Ramos (cell line): ENCODE data around the gene SPSB4.

Experiments used
- in situ Hi-C: fragments of 300-500 bp; cut with MboI; formaldehyde crosslinking; loops from one replicate; pipeline ENCODE4 v1.14.3; 2022; ENCODE audit warnings: low sequenced_read_pairs; ENCODE audit not compliant: unreplicated experiment

The SPSB4 gene

DNA sequence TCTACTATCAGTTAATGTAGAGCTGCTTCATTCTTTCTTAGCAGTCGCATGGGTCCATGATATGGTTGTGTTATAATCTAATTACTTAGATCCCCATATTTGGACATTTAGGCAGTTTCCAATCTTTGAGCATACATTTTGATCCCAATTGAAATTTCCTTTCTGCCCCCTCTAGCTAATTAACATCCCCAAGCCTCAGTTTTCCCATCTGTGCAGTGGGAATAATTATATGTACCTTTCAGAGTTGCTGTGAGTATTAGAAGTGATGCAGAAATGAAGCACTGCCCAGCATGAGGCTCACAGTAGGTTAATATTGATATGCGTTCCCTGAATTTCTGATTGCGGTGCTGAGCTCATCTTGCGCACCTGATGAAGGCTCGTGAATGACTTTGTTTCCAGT lies 21.8 kb downstream of the SPSB4 start:
- in situ Hi-C loops, result no loop called here

DNA sequence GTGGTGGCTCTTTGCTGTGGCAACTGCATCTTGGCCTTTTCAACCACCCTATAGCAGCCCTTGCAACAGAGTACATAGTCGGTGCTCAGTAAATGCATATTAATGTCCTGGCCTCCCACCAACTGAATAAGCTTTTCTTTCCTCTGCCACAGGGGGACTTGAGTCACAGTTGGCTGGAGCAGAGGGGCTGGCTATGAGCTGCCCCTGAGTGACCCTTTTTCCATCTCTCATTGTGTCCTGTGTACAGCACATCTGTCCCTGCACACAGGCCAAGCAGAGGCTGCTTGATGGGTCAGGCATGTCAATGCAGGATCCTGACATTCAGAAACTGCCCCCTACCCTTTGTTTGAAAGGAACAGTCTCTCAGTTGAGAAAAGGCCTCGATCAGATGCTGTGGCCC lies 22.4 kb downstream of the SPSB4 start:
- in situ Hi-C loops, result no loop called here

DNA sequence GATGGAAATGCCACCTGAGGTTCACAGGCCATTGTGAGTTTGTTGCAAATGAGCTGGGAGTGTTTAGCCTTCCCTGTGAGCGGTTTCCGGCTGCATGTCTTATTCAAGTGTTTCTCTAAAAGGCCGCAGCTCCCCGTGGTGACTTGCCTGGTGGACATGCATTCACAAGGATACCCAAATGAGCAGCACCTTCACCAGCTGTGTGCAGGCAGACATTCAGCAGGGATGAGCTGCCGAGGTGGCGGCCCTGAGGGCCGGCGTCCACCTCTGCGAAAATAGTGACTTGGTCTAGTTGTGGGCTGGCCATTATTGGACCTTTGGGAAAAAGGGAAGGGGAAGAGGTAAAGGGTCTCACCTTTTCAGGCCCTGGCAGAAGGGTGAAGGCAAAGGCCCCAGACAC lies 23.4 kb downstream of the SPSB4 start:
- in situ Hi-C loops, result no loop called here

DNA sequence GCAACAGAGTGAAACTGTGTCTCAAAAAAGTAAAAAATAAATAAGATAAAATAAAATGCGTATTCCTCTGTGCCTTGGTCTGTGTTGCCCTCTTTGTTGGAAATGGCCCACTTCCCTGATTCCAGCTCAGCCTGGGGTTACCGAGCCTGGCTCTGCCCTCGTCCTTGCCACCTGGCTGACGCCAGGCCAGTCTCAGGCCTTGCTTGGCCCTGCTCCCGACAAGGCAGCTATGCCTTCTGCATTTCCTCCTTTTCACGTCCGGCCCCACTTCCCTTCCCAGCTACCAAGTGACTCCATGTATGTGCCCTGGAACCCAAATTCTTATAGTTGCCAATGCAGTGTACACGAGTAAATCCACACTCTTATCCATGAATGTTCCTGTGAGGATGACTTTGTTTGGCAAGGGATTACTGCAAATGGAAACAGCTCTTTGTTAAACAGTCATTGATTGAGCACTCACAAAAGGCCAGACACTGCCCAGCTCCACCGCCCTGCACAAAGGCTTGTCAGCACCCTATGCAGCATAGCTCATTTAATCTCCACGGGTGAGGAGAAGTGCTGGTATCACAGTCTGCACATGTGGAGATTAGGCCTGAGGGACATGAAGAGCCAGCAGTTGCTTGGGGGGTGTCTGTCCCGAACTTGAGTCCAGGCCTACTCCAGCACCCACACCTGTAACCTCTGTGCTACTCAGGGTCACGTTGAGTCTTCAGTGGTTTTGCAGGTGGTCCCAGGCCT lies 25.1 kb downstream of the SPSB4 start:
- in situ Hi-C loops, result no loop called here

DNA sequence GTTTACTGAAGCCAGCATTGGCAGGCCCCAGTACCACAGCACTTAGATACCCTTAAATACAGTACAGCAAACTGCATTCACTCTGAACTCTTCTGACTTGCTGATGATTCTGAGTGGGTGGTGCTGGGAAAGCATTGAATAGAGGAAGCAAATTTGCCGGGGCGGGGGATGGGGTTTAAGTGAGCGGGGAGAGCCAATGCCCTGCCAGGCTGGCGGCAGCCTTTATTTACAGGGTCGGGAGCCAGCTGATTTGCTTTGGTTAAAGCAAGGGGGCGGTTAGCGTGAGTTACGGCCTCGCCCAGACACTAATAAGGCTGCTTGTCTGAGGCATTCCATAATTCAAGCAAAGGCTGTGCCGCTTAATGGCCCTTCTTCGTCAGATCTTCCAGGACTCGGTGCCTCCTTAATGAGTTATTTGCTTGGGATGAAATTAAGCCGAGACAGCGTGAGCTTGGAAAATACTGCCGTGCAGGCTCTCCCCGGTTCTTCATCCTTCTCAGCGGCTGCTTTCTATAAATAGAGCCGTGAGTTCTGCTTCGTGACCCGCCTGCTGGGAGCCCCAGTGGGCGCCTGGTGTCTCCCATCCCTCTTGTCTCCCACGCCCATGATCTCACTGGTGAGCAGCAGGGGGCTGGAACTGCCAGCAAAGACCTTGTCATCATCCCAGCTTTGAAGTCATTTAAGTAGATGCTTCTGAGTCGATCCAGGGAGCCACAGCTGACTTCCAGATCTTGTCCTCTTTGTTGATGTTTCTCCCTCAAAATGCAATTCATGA lies 25.8 kb downstream of the SPSB4 start:
- in situ Hi-C loops, result no loop called here

GRCh38 chr3:141077631-141078030 lies 26.5 kb downstream of the SPSB4 start:
- in situ Hi-C loops, result no loop called here

DNA sequence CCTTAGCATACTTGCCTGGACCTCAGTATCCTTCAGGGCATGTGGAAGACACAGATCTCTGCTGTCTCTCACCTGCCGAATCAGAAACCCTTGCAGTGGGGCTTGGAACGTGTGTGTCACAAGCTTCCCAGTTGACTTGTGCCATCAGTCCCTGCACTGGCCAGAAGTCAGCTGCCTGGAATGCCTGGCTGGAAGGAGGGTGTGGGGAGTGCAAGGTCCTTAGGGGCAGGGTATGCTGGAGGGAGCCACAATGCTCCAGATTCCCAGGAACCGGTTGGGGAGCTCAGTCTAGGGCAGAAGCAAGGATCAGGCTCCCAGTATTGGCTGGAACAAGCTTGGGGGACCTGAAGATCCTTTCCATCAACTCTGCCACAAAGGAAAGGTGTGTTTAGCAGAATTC lies 27.1 kb downstream of the SPSB4 start:
- in situ Hi-C loops, result no loop called here

GRCh38 chr3:141080431-141080830 lies 29.3 kb downstream of the SPSB4 start:
- in situ Hi-C loops, result no loop called here

- in situ Hi-C loops, result no loop called here
These were observed 30.1 kb downstream of the SPSB4 start for GRCh38 chr3:141081141-141081795.

GRCh38 chr3:141082064-141082463 lies 30.9 kb downstream of the SPSB4 start:
- in situ Hi-C loops, result no loop called here

- in situ Hi-C loops, result no loop called here
These were observed 32.1 kb downstream of the SPSB4 start for GRCh38 chr3:141083226-141083625.

DNA sequence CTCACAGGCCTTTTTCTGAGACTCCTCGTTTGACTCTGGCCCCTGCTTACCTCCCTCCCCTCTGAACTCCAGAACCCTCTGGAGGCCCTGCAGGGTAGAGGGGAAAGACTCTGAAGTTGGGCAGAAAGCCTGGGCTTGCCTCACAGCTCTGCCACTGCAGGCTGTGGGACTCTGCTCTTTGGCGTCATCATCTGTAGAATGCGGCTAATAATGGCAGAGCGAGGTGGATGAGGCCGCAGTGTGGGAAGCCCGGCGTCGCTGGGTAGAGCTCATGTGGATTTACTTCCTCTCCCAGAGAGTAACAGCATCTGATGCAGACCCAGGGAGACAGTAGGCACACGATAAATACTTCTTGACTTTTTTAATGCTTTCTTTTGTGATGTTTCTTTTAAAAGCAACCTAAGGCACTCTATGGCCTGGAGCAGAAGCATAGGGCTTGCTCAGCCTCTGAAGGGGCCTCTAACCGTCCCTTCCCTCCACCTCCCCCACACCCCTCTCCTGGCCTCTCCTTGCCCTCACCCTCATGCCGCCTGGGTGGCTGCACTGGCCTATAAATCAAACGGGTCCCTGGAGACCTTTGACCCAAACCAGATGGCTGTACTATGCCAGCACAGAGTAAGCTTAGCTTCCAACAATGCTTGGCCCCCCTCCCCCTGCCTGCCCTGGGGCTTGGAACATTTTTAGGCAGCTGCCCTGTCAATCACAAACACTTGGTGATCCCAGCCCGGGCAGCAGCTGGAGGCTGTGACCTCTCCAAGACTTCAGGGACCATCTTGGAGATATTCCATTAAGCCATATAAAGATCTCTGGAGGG lies 32.9 kb downstream of the SPSB4 start:
- in situ Hi-C loops, result no loop called here

DNA sequence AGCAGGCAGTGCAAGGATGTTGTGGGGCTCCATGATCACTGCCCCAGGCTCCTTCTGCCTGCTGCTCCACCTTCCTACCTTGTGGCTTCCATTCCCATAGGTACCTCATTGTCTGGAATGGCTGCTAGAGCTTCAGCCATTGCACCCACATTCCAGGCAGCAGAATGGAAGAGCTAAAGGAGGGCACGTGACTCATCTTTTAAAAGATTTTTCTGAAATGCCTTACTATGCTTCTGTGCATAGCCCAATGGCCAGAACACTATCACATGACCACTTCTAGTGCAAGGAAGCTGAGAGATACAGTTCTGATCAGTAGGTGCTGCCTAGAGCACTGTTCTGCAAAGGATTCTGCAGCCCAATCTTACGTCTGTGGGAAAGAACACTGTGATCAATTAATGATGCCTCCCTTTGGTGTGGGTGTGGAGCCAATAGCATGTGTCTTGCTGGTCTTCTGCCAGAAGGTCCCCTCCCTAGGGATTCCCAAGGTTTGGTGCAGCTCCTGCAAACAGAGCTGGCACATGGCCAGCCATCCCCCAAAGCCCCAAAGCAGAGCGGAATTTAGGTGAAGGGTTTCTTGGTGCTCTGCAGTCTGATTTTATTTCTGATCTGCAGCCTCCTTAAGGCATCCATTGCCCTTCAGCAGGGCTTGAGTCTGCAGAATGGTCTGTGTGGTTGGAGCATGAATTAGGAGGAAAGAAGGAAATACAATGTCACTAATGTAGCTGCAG lies 34.4 kb downstream of the SPSB4 start:
- in situ Hi-C loops, result no loop called here

DNA sequence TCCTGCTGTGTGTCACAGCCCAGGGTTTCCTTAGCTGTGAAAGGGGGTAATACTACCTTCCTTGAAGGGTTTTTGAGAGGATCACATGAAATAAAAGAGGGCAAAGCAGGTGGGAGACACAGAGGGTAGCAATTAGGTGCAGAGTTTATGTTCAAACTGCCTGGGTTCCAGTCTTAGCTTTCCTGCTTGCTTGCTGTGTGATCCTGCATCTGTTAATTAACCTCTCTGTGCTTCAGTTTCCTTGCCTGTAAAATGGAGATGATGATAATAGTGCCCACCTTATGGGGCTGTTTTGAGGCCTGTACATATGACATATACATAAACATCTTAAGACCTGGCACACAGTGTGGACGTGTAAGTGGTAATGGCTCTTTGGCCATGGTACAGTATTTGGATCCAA lies 35.0 kb downstream of the SPSB4 start:
- in situ Hi-C loops, result no loop called here

DNA sequence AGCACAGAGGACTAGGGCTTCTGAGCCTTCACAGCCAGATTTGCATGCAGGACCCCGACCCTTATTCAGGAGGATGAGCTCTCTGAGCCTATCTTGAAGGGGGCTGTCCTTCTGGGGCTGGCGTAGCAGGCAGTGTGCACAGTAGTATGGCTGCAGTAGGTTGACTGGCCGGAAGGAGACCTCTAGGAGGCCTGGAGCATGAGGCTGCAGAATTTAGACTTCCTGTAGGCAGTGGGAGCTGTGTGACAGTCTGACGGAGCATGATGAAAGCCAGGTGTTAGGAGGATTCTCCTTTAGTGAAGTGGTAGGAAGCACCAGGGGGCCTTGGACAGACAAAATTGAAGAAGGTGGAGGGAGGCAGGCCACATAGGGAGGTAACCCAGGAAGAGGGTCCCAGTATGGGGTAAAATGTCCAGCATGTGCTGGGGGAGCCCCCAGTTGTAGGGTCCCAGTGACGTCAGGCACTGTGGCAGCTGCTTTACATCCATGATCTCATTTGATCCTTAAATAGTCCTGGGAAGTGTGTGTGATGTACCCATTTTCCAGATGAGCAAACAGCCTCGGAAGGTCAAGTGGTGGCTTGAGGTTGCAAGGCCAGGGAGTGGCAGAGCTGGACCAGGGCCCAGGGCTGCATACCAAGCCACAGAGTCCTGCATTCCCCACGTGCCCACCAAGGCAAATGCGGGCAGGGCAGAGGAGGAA lies 36.1 kb downstream of the SPSB4 start:
- in situ Hi-C loops, result no loop called here

DNA sequence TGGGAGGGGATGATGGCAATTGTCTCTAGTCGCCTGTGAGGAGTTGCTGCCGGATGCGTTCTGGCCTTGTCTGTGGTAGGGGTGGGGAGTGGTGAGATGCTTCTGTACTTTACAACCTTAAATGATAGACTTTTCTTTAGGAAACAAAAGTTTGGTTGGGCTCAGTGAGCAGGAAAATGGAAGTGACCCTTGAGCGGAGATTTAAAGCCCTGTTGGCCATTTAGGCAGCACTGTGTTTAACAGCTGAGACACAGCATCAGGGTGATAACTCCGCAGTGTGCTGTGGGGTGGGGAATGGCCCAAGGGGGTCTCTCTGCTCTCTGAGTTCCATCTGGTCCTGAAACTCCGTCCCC lies 36.6 kb downstream of the SPSB4 start:
- in situ Hi-C loops, result no loop called here

- in situ Hi-C loops, result no loop called here
These were observed 38.4 kb downstream of the SPSB4 start for GRCh38 chr3:141089339-141090152.

DNA sequence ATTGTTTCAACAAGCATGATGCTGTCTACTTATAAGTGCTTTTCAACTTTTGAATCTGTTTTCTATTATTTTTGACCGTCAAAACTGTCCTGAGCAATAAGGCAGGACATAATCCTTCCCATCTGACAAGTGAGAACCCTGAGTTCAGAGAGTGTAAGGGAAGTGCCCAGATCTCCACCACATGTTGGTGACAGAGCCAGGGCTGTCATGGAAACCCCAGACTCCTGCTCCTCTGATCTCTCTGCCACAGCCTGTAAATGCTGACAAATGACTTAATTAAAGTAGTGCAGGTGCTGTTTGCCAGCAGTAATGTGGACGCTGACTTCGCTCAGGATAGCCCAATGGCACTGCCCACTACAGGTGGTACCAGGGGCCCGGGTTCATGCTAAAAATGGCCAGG lies 40.3 kb downstream of the SPSB4 start:
- in situ Hi-C loops, result no loop called here

- in situ Hi-C loops, result no loop called here
These were observed 41.5 kb downstream of the SPSB4 start for GRCh38 chr3:141092663-141093062.
